Endothelial cell (in vitro differentiated cells): ENCODE results near the gene SH2D1B. TPM values are rescaled to one million over a fixed set of nuclear protein-coding genes. Genes with fewer than 3 reads are reported as not detected.

ENCODE experiments used
- DNase-seq: peaks from one replicate; pipeline ENCODE4 v3.0.0; 2021; ENCODE audit warnings: low spot score
- H3K27ac Mint-ChIP-seq: one replicate; pipeline ENCODE4 v1.8.0; 2021; ENCODE audit warnings: mixed read lengths, inconsistent platforms; ENCODE audit not compliant: unreplicated experiment
- H3K27me3 Mint-ChIP-seq: one replicate; pipeline ENCODE4 v1.8.0; 2021; ENCODE audit warnings: mild to moderate bottlenecking, moderate library complexity, mixed read lengths, inconsistent platforms; ENCODE audit not compliant: unreplicated experiment
- H3K36me3 Mint-ChIP-seq: one replicate; pipeline ENCODE4 v1.8.0; 2021; ENCODE audit warnings: mild to moderate bottlenecking, low read depth, mixed read lengths, inconsistent platforms; ENCODE audit not compliant: unreplicated experiment
- H3K4me1 Mint-ChIP-seq: one replicate; pipeline ENCODE4 v1.8.0; 2021; ENCODE audit warnings: mild to moderate bottlenecking, mixed read lengths, inconsistent platforms; ENCODE audit not compliant: unreplicated experiment
- H3K4me3 Mint-ChIP-seq: one replicate; pipeline ENCODE4 v1.8.0; 2021; ENCODE audit warnings: mild to moderate bottlenecking, mixed read lengths, inconsistent platforms; ENCODE audit not compliant: unreplicated experiment
- H3K9me3 Mint-ChIP-seq: one replicate; pipeline ENCODE4 v1.8.0; 2021; ENCODE audit warnings: mixed read lengths, inconsistent platforms; ENCODE audit not compliant: unreplicated experiment
- CTCF ChIP-seq: fragments of 200-600 bp; sonication (generic); IDR thresholded peaks from one replicate; pipeline ENCODE4 v1.5.0; 2021; ENCODE audit warnings: antibody characterized with exemption; ENCODE audit not compliant: unreplicated experiment
- total RNA-seq: library from RNA; stranded (reverse); fragmentation: NEBNext Ultra II Directional; extraction: Animal tissue kit (Norgen Biotek cat#: 25700); gene quantifications from one replicate; pipeline ENCODE4 v1.2.1, GENCODE V29; 2021; ENCODE audit not compliant: unreplicated experiment

SH2D1B gene
- total RNA-seq, 1 donor from 2014 or later = not detected

DNA sequence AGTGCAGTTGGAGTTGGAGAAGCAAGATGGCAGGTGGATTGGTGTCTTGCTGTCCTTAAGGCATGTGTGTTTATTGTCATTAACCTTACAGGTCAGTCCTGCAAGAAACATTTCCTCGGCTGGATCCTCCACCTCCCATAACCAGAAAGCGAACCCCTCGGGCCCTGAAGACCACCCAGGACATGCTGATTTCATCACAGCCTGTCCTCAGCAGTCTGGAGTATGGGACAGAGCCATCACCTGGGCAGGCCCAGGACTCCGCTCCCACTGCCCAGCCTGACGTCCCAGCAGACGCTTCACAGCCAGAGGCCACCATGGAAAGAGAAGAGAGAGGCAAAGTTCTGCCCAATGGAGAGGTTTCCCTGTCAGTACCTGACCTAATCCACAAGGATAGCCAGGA, 28.8 kb downstream of the SH2D1B start:
- peak overlapping the region; percentile 42 for H3K27ac Mint-ChIP-seq
- peaks cover 35% of the 10 kb centered on the region for H3K36me3 Mint-ChIP-seq
- H3K27me3 Mint-ChIP-seq = peaks cover 8% of the 10 kb centered on the region
- H3K9me3 Mint-ChIP-seq = no peaks in the 10 kb centered on the region
- no peak overlapping the region for H3K4me3 Mint-ChIP-seq
- TF ChIP-seq CTCF = no peak
- H3K4me1 Mint-ChIP-seq = peaks cover 37% of the 10 kb centered on the region
- no peak for DNase-seq

GRCh38 chr1:162381941-162382750, 29.8 kb downstream of the SH2D1B start:
- H3K9me3 Mint-ChIP-seq = no peaks in the 10 kb centered on the region
- DNase-seq = no peak
- H3K27me3 Mint-ChIP-seq = peaks cover 7% of the 10 kb centered on the region
- no peak overlapping the region for H3K4me3 Mint-ChIP-seq
- H3K4me1 Mint-ChIP-seq = peaks cover 27% of the 10 kb centered on the region
- peaks cover 41% of the 10 kb centered on the region for H3K36me3 Mint-ChIP-seq
- no peak overlapping the region for H3K27ac Mint-ChIP-seq
- no peak for TF ChIP-seq CTCF

DNA sequence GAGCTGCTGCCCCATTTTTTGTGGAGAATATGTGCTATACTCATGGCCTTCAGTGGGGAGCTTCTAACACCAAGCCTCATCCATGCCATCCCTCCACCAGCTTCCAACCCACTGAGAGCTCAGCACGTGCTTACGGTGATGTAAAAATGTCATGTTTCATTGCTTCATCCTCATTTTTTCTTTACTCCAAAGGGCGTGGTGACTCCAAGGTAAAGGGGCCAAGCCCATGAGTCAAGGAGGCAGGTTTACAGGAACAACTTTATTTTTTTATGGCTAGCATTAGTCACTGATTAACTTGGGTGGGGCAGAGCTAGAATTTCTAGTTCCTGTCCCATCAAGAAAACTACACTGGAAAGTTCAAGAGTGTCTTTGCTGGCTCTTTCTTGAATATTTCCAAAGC, 30.6 kb downstream of the SH2D1B start, which contains the start of gene C1orf226:
Gene C1orf226, plus strand, starts transcription at position 346 of the 400 bp plus-strand sequence. CDS start 174 bp downstream, outside the sequence.
- peaks cover 8% of the 10 kb centered on the region for H3K27me3 Mint-ChIP-seq
- peaks cover 26% of the 10 kb centered on the region for H3K4me1 Mint-ChIP-seq
- peaks cover 34% of the 10 kb centered on the region for H3K36me3 Mint-ChIP-seq

GRCh38 chr1:162380061-162380846, 31.7 kb downstream of the SH2D1B start:
- peaks cover 22% of the 10 kb centered on the region for H3K4me1 Mint-ChIP-seq
- TF ChIP-seq CTCF = no peak
- peaks cover 13% of the 10 kb centered on the region for H3K27me3 Mint-ChIP-seq
- no peak overlapping the region for H3K4me3 Mint-ChIP-seq
- no peaks in the 10 kb centered on the region for H3K9me3 Mint-ChIP-seq
- H3K36me3 Mint-ChIP-seq = peaks cover 33% of the 10 kb centered on the region
- no peak overlapping the region for H3K27ac Mint-ChIP-seq
- no peak for DNase-seq

More for the DNA sequence above, 30.6 kb downstream of the SH2D1B start, which contains the start of gene C1orf226:
- no peak for DNase-seq
- H3K4me3 Mint-ChIP-seq = no peak within 1 kb of the TSS
- H3K9me3 Mint-ChIP-seq = no peaks in the 10 kb centered on the region
- no peak within 1 kb of the TSS for H3K27ac Mint-ChIP-seq
- TF ChIP-seq CTCF = no peak
